ENCODE data around the gene NTF3.

DNA sequence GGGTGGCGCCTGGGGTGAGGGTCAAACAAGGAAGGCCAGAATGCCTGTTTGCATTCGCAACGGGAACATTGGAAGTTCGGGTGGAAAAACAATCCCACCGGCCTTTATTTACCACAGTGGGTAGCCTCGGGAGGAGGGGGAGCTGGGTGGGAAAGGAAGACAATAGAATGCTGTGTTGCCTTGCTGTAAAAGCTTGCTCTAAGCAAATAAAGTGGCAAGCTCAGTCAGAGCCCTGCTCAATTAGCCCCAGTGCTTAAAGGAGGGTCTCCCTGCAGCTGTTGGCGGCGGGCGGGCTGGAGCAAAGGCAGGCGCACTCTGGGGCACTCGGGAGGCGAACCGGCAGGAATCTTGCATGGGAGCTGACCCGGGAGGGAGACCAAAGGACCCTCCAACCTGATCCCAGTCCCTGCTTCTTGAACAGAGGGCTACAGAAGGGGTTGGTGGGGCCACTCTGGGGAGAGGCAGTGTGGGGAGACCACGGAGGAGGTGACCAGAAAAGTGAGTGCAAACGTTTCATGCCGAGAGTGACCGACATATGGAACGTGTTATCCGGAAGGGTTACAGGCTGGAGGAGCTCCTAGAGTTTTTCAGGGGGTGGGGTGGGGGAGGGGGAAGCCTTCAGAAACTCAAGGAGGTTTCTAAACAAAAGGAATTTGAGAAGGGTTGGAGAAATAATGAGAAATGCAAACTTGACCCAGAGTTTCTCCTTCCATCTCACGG is 48.5 kb downstream of the NTF3 start:
- TF ChIP-seq POLR2A (IDR thresholded peaks at IDR 0.05; ENCODE audit: low read depth, low read length) = no peak
- TF ChIP-seq SPI1 (IDR thresholded peaks at IDR 0.05; ENCODE audit: low read depth, low read length) = no peak
- no peak for TF ChIP-seq POLR2AphosphoS5 (IDR thresholded peaks at IDR 0.05; ENCODE audit: low read depth, low read length)
- TF ChIP-seq TAF1 (IDR thresholded peaks at IDR 0.05; ENCODE audit: low read depth, low read length) = no peak
